Heart right ventricle (tissue), 16 donors: ENCODE data around the gene CISD1. TPM values are rescaled to one million over a fixed set of nuclear protein-coding genes. Genes with fewer than 3 reads are reported as not detected.

Source experiments
- ATAC-seq, 8 donors: fragments of 200-7000 bp; cut with Tn5 transposase; one replicate each; pipeline ENCODE4 v1.9.1; 2020; ENCODE audit warnings: mild to moderate bottlenecking in 8 of 8, moderate library complexity in 8 of 8, moderate number of reproducible peaks in 1 of 8
- DNase-seq, 2 donors: peaks; one replicate each; pipeline ENCODE4 v3.0.0-alpha.2; 2020
- H3K27ac ChIP-seq, 10 donors: fragments of 200-600 bp; sonication (generic) in 2 of 10; one replicate each; pipeline versions ENCODE4 v1.5.0 to v1.8.0; 2020 to 2022; ENCODE audit warnings: mild to moderate bottlenecking in 3 of 10
- H3K27me3 ChIP-seq, 7 donors: fragments of 200-600 bp; one replicate each; pipeline ENCODE4 v1.8.0; 2021 to 2022; ENCODE audit warnings: mild to moderate bottlenecking in 2 of 7
- H3K36me3 ChIP-seq, 9 donors: fragments of 200-600 bp; sonication (generic) in 1 of 9; one replicate each; pipeline versions ENCODE4 v1.5.0 to v1.8.0; 2020 to 2022; ENCODE audit warnings: mild to moderate bottlenecking in 2 of 9
- H3K4me1 ChIP-seq, 9 donors: fragments of 200-600 bp; sonication (generic) in 1 of 9; one replicate each; pipeline versions ENCODE4 v1.5.0 to v1.8.0; 2020 to 2022; ENCODE audit warnings: mild to moderate bottlenecking in 4 of 9
- H3K4me3 ChIP-seq, 10 donors: fragments of 200-600 bp; sonication (generic) in 2 of 10; one replicate each; pipeline versions ENCODE4 v1.5.0 to v1.8.0; 2020 to 2022; ENCODE audit warnings: mild to moderate bottlenecking in 7 of 10, moderate library complexity in 2 of 10
- H3K9me3 ChIP-seq, 11 donors: fragments of 200-600 bp in 10 of 11; sonication (generic) in 2 of 11; one replicate each; pipeline versions ENCODE4 v1.5.0 to v1.8.0; 2013 to 2022; ENCODE audit warnings: mild to moderate bottlenecking in 2 of 11, control low read depth in 1 of 11, moderate library complexity in 1 of 11
- WGBS, 2 donors: extraction: QIAGEN DNeasy Blood & Tissue Kit; methylation state at CpG; one replicate each; pipeline ENCODE4 v1.1.7; 2013; ENCODE audit warnings: inconsistent platforms in 1 of 2; 5-methylcytosine and 5-hydroxymethylcytosine counted together
- intact Hi-C, 10 donors: fragments of 100-400 bp; cut with DNase I; formaldehyde crosslinking; loops; one replicate each; pipeline versions ENCODE4 v1.11.1 to v1.14.2; 2022
- polyA plus RNA-seq, 2 donors: library from polyadenylated mRNA; stranded (reverse); fragments of 200-250 nt; gene quantifications; one replicate each; pipeline ENCODE4 v1.2.3, GENCODE V29; 2013
- total RNA-seq, 10 donors: library from RNA; stranded (reverse); fragmentation: NEBNext Ultra II Directional in 3 of 10; extraction: Animal tissue kit (Norgen Biotek cat#: 25700) in 3 of 10; gene quantifications; one replicate each; pipeline versions ENCODE4 v1.2.1 to v1.2.4, GENCODE V29; 2021 to 2023
- TF ChIP-seq, protein P1 (sequence below), 9 donors: fragments of 200-600 bp; sonication (generic) in 2 of 9; IDR thresholded peaks; one replicate each; pipeline versions ENCODE4 v1.5.0 to v1.8.0; 2021 to 2022; ENCODE audit warnings: antibody characterized with exemption in 9 of 9, mild to moderate bottlenecking in 5 of 9, moderate library complexity in 1 of 9
- donor health status: Arrhythmogenic right ventricular cardiomyopathy.
- donor health status: ischemic (EF 13 %, LVEDD 7.1; RV severe dilation, severe dysfunction).
- donor health status: healthy with polysubstance abuse.
- donor health status: DM: no; HTN: yes; CAD: no.
- donor health status: DM: no; HTN: no; CAD: no.
- donor health status: ischemic (EF 25% LVEDD 6.9; RV normal size, moderate dysfunction).
- donor health status: ischemic (EF 25% LVEDD 5.7; RV mildly dilated, moderate dysfunction).
- donor health status: healthy.
- donor health status: DM: yes; HTN: yes; CAD: no.
- donor health status: Ischemic cardiomyopathy.
- donor health status: ischemic (EF 35%, LVEDD 5.7; RV mildly dilated, moderate dysfunction).
- donor health status: nonischemic (EF 11% LVEDD 7.7; RV severe dilation, severe dysfunction).
- donor health status: DM: yes; HTN: yes; CAD: no.
- donor health status: PGD.
- donor health status: ischemic (EF 29% LVEDD 5.4; RV normal size, mild dysfunction).
- donor health status: nonischemic (EF 23%, LVEDD 6.1; RV moderate dilation, normal function).

CISD1 gene
- total and polyA plus RNA-seq, 12 donors: 34.4 to 204 (median 173) TPM

DNA sequence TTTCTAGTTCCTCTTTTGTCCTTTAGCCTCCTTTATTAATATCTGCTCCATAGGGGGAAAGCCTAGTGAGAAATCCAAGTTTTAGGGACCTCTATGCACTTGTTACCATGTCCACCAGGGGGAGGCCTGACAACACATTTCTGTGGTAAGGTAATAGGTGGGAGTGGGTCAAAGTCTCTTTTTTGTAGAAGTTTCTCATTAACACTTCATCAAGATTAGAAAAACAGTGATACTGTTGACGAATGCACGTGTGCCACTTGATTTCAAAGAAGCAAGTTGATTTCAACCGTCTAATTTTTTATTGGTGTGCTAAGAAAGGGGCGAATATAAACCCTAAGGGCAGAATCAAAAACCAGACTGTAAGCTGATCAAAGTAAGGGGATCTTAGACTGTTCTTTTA, 30.6 kb downstream of the CISD1 start:
- Histone ChIP-seq H3K9me3 (no peaks in the 10 kb centered on the region), H3K27ac (no peak overlapping the region), H3K4me3 (no peak overlapping the region), H3K4me1 (peaks cover 0 to 5% (median 0%) of the 10 kb centered on the region in 9 donors), H3K27me3 (peaks cover 0 to 25% (median 0%) of the 10 kb centered on the region in 7 donors), H3K36me3 (no peaks in the 10 kb centered on the region)
- ATAC-seq (peak in 6 of 8 donors; percentile 52 to 75 (median 68)), DNase-seq (peak in 1 of 2 donors; percentile 56)
- TF ChIP-seq, protein P1, sequence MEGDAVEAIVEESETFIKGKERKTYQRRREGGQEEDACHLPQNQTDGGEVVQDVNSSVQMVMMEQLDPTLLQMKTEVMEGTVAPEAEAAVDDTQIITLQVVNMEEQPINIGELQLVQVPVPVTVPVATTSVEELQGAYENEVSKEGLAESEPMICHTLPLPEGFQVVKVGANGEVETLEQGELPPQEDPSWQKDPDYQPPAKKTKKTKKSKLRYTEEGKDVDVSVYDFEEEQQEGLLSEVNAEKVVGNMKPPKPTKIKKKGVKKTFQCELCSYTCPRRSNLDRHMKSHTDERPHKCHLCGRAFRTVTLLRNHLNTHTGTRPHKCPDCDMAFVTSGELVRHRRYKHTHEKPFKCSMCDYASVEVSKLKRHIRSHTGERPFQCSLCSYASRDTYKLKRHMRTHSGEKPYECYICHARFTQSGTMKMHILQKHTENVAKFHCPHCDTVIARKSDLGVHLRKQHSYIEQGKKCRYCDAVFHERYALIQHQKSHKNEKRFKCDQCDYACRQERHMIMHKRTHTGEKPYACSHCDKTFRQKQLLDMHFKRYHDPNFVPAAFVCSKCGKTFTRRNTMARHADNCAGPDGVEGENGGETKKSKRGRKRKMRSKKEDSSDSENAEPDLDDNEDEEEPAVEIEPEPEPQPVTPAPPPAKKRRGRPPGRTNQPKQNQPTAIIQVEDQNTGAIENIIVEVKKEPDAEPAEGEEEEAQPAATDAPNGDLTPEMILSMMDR (IDR thresholded peaks at IDR 0.05): peak; percentile 56 to 85 (median 79)
- WGBS, 2 donors: 8 to 11% methylated on average over 4 of the region's 4 CpGs
- intact Hi-C loops: no loop called here

DNA sequence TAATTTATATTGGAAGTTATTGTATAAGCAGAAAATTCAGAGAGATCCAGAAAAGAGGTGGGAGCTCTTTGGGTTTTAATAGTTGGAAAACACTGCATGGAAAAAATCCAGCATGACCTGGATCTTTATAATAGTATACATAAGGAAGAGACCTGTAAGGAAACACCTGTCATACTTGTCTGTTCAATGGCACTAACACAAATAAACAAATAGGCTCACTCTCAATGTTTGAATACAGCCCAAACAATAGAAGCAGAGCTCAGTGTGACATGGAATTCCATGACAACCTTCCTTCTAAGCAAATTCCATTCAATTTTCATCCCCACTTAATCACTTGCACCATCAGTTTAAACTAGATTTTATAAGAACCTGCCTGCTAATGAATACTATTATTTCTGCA, 31.7 kb downstream of the CISD1 start:
- Histone ChIP-seq H3K4me1 (peaks cover 0 to 5% (median 0%) of the 10 kb centered on the region in 9 donors), H3K9me3 (no peaks in the 10 kb centered on the region), H3K4me3 (no peak overlapping the region), H3K27ac (no peak overlapping the region), H3K36me3 (no peaks in the 10 kb centered on the region), H3K27me3 (peaks cover 0 to 28% (median 0%) of the 10 kb centered on the region in 7 donors)
- intact Hi-C loops: loop anchor here in 3 of 10 donors (5.0 to 10.0 kb wide), 2 partner anchors 87 to 94 kb away; partner anchors contain the start of gene TFAM (in 2 of the 3)
- TF ChIP-seq, protein P1 (IDR thresholded peaks at IDR 0.05): no peak
- no peak for DNase-seq
- ATAC-seq: no peak

DNA sequence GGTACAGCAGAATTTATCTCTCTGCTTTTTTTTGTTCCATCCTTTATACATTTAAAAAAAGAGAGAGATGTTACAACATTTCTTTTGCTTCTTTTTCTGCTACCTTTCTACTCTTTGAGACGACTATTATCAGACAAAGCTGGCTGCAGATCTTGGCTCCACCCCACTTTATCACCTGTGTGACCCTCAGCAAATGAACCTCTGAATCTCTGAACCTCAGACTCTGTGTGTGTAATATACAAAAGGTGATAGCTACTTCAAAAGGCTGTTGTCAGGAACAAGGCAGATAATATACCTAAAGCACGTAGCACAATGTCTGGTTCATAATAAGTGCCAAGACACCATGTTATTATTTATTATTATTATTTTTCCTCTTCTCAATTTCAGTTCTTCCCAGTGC, 33.3 kb downstream of the CISD1 start:
- TF ChIP-seq, protein P1 (IDR thresholded peaks at IDR 0.05): no peak
- H3K9me3 ChIP-seq: no peaks in the 10 kb centered on the region
- WGBS, 2 donors: 37 to 55% methylated on average over 2 of the region's 2 CpGs
- H3K4me3 ChIP-seq: no peak overlapping the region
- no peak overlapping the region for H3K27ac ChIP-seq
- intact Hi-C loops: loop anchor here in 3 of 10 donors (5.0 to 10.0 kb wide), 2 partner anchors 85 to 93 kb away; partner anchors contain the start of gene TFAM (in 2 of the 3)
- DNase-seq: no peak
- no peaks in the 10 kb centered on the region for H3K36me3 ChIP-seq
- peaks cover 0 to 35% (median 0%) of the 10 kb centered on the region in 7 donors for H3K27me3 ChIP-seq
- H3K4me1 ChIP-seq: peaks cover 0 to 5% (median 0%) of the 10 kb centered on the region in 9 donors
- no peak for ATAC-seq

DNA sequence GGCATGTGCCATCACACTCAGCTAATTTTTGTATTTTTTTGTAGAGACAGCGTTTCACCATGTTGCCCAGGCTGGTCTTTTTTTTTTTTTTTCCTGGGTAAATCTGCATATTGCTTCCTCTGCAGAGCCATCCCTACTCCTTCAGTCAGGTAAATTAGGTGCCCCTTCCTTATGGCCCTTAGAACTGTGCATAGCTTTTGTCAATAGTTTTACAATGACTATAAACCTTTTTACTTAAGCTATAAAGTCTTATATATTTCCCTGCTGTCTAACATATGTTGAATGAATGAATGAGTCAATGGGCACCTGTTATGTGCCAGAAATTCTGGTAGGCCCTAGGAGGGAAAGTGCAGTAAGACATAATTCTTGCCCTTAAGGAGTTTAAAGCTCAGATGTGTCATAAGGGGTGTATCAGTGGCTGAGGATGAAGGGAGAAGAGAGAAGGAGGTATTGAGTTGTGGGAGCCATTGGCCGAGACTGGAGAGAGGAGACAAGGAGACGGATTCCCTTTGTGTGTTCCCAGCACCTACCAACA, 35.2 kb downstream of the CISD1 start:
- Histone ChIP-seq H3K27ac (no peak overlapping the region), H3K36me3 (no peaks in the 10 kb centered on the region), H3K9me3 (no peaks in the 10 kb centered on the region), H3K4me1 (peaks cover 0 to 5% (median 0%) of the 10 kb centered on the region in 9 donors), H3K4me3 (no peak overlapping the region), H3K27me3 (peaks cover 0 to 38% (median 0%) of the 10 kb centered on the region in 7 donors)
- intact Hi-C loops: loop anchor here in 3 of 10 donors (5.0 to 10.0 kb wide), 2 partner anchors 83 to 91 kb away; partner anchors contain the start of gene TFAM (in 2 of the 3)
- ATAC-seq: no peak
- TF ChIP-seq, protein P1 (IDR thresholded peaks at IDR 0.05): no peak
- no peak for DNase-seq
- WGBS, 2 donors: 81 to 83% methylated on average over 3 of the region's 3 CpGs
